ENCODE data around the gene PSD4. TPM values are rescaled to one million over a fixed set of nuclear protein-coding genes. Genes with fewer than 3 reads are reported as not detected.

The PSD4 gene
- total RNA-seq, 6 donors from 2014 or later, result 44.0 to 101 (median 60.4) TPM

- Histone ChIP-seq H3K9me3 (no peaks in the 10 kb centered on the region), H3K27ac (no peak overlapping the region)
Observed at GRCh38 chr2:113137827-113138226, 35.9 kb upstream of the PSD4 start.

GRCh38 chr2:113138428-113139322 is 35.1 kb upstream of the PSD4 start:
- H3K27ac ChIP-seq, result peak overlapping the region in 1 of 4 donors; percentile 10
- ATAC-seq (ENCODE audit: low FRiP score in 2 of 2) (peak; percentile 82 to 84), DNase-seq (peak in 1 of 2 donors; percentile 38)
- peak overlapping the region in 1 of 4 donors; percentile 12 for H3K4me3 ChIP-seq
- no peaks in the 10 kb centered on the region for H3K36me3 ChIP-seq
- peaks cover 0 to 4% (median 0%) of the 10 kb centered on the region in 4 donors for H3K4me1 ChIP-seq
- TF ChIP-seq CTCF (IDR thresholded peaks at IDR 0.05) (peak; percentile 42 to 87 (median 72)), POLR2A (IDR thresholded peaks at IDR 0.05) (no peak)
- no peaks in the 10 kb centered on the region for H3K9me3 ChIP-seq
- no peaks in the 10 kb centered on the region for H3K27me3 ChIP-seq
- WGBS, 2 donors, result 35 to 40% methylated on average over 13 of the region's 13 CpGs

More at GRCh38 chr2:113137827-113138226, 35.9 kb upstream of the PSD4 start:
- Histone ChIP-seq H3K27me3 (no peaks in the 10 kb centered on the region), H3K36me3 (peaks cover 0 to under 1% (median 0%) of the 10 kb centered on the region in 4 donors), H3K4me1 (peaks cover 0 to 4% (median 0%) of the 10 kb centered on the region in 4 donors), H3K4me3 (no peak overlapping the region)
- WGBS, 2 donors, result 100% methylated on average over 1 of the region's 1 CpG
- no peak for ATAC-seq (ENCODE audit: low FRiP score in 2 of 2)
- no peak for TF ChIP-seq EP300 (IDR thresholded peaks at IDR 0.05)
- TF ChIP-seq POLR2A (IDR thresholded peaks at IDR 0.05), result no peak
- no peak for TF ChIP-seq POLR2AphosphoS5 (IDR thresholded peaks at IDR 0.05)
- TF ChIP-seq CTCF (IDR thresholded peaks at IDR 0.05), result no peak
- DNase-seq, result no peak

- Histone ChIP-seq H3K4me1 (peaks cover 0 to 4% (median 0%) of the 10 kb centered on the region in 4 donors), H3K9me3 (no peaks in the 10 kb centered on the region), H3K36me3 (no peaks in the 10 kb centered on the region), H3K4me3 (no peak overlapping the region), H3K27ac (no peak overlapping the region), H3K27me3 (no peaks in the 10 kb centered on the region)
- peak in 1 of 2 donors; percentile 19 for DNase-seq
- no peak for ATAC-seq (ENCODE audit: low FRiP score in 2 of 2)
- 92% methylated on average over 6 of the region's 6 CpGs for WGBS, 2 donors
- TF ChIP-seq CTCF (IDR thresholded peaks at IDR 0.05), result no peak
- TF ChIP-seq POLR2AphosphoS5 (IDR thresholded peaks at IDR 0.05), result no peak
- TF ChIP-seq EP300 (IDR thresholded peaks at IDR 0.05), result no peak
- no peak for TF ChIP-seq POLR2A (IDR thresholded peaks at IDR 0.05)
Observed at GRCh38 chr2:113141451-113141850, 32.3 kb upstream of the PSD4 start.

- no peak for ATAC-seq (ENCODE audit: low FRiP score in 2 of 2)
Observed at GRCh38 chr2:113142290-113142689, 31.5 kb upstream of the PSD4 start.

More at GRCh38 chr2:113142290-113142689, 31.5 kb upstream of the PSD4 start:
- H3K27me3 ChIP-seq, result no peaks in the 10 kb centered on the region
- H3K9me3 ChIP-seq, result no peaks in the 10 kb centered on the region
- H3K4me3 ChIP-seq, result no peak overlapping the region
- no peak for DNase-seq
- TF ChIP-seq CTCF (IDR thresholded peaks at IDR 0.05) (no peak), POLR2AphosphoS5 (IDR thresholded peaks at IDR 0.05) (no peak), POLR2A (IDR thresholded peaks at IDR 0.05) (no peak), EP300 (IDR thresholded peaks at IDR 0.05) (no peak)
- 93 to 97% methylated on average over 2 of the region's 2 CpGs for WGBS, 2 donors
- peaks cover 0 to 4% (median 0%) of the 10 kb centered on the region in 4 donors for H3K4me1 ChIP-seq
- no peak overlapping the region for H3K27ac ChIP-seq
- H3K36me3 ChIP-seq, result no peaks in the 10 kb centered on the region
